Measurements from ENCODE around the gene SEPTIN10.
"Not testable (repeated sequence)": the region's sequence is repeated elsewhere in the genome, so short reads cannot be mapped to it uniquely, and the experiment has no call there.

SEPTIN10 gene

GRCh38 chr2:109633284-109633961 lies 19.7 kb upstream of the SEPTIN10 start:
- DNase-seq (ENCODE audit: low spot score), result no peak

- no peak for DNase-seq (ENCODE audit: low spot score)
Observed at GRCh38 chr2:109632158-109632789, 18.5 kb upstream of the SEPTIN10 start.

GRCh38 chr2:109631741-109632140 lies 18.0 kb upstream of the SEPTIN10 start:
- DNase-seq (ENCODE audit: low spot score), result no peak

GRCh38 chr2:109630441-109631430 lies 17.0 kb upstream of the SEPTIN10 start:
- no peak for DNase-seq (ENCODE audit: low spot score)

GRCh38 chr2:109629867-109630266 lies 16.1 kb upstream of the SEPTIN10 start:
- DNase-seq (ENCODE audit: low spot score), result no peak

GRCh38 chr2:109628321-109628720 lies 14.6 kb upstream of the SEPTIN10 start:
- not testable (repeated sequence) for DNase-seq (ENCODE audit: low spot score)

GRCh38 chr2:109624339-109624738 lies 10.6 kb upstream of the SEPTIN10 start:
- DNase-seq (ENCODE audit: low spot score), result no peak

GRCh38 chr2:109623923-109624322 lies 10.2 kb upstream of the SEPTIN10 start:
- DNase-seq (ENCODE audit: low spot score), result no peak

- no peak for DNase-seq (ENCODE audit: low spot score)
Observed at GRCh38 chr2:109623297-109623696, 9.5 kb upstream of the SEPTIN10 start.

- DNase-seq (ENCODE audit: low spot score), result no peak
Observed at GRCh38 chr2:109619032-109619615, 5.4 kb upstream of the SEPTIN10 start.

GRCh38 chr2:109616184-109616583 lies 2.4 kb upstream of the SEPTIN10 start:
- no peak for DNase-seq (ENCODE audit: low spot score)

GRCh38 chr2:109615637-109616144 lies 1.9 kb upstream of the SEPTIN10 start:
- no peak for DNase-seq (ENCODE audit: low spot score)

- peak; percentile 65 for DNase-seq (ENCODE audit: low spot score)
Observed at GRCh38 chr2:109614715-109615636, 1.2 kb upstream of the SEPTIN10 start.

GRCh38 chr2:109613081-109613921 lies 465 bp downstream of the SEPTIN10 start:
- DNase-seq (ENCODE audit: low spot score), result no peak

- DNase-seq (ENCODE audit: low spot score), result no peak
Observed at GRCh38 chr2:109611467-109612095, 2.2 kb downstream of the SEPTIN10 start.

- no peak for DNase-seq (ENCODE audit: low spot score)
Observed at GRCh38 chr2:109609352-109610024, 4.3 kb downstream of the SEPTIN10 start.

GRCh38 chr2:109607766-109608165 lies 6.0 kb downstream of the SEPTIN10 start:
- no peak for DNase-seq (ENCODE audit: low spot score)

GRCh38 chr2:109604597-109604996 lies 9.2 kb downstream of the SEPTIN10 start:
- DNase-seq (ENCODE audit: low spot score), result no peak

- no peak for DNase-seq (ENCODE audit: low spot score)
Observed at GRCh38 chr2:109602617-109603188, 11.1 kb downstream of the SEPTIN10 start.
